Measurements from ENCODE around the gene PTPRQ.

PTPRQ gene

DNA sequence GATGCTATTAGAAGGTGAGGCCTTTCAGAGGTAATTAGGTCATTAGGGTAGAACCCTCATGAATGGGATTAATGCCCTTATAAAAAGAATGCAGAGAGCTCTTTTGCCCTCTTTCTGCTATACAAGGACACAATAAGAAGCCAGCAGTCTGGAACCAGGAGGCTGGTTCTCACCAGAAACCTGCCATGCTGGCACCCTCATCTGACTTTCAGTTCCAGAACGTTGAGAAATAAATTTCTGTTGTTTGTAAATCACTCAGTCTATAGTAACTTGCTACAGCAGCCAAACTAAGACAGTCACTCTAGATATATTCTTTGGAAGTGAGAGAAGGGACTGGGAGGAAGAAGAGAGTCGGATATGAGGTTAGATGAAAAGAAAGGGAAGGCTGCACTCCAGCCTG, 138.4 kb downstream of the PTPRQ start:
- no peak overlapping the region for H3K4me3 ChIP-seq (ENCODE audit: low read depth, low read length)
- TF ChIP-seq, protein P1, sequence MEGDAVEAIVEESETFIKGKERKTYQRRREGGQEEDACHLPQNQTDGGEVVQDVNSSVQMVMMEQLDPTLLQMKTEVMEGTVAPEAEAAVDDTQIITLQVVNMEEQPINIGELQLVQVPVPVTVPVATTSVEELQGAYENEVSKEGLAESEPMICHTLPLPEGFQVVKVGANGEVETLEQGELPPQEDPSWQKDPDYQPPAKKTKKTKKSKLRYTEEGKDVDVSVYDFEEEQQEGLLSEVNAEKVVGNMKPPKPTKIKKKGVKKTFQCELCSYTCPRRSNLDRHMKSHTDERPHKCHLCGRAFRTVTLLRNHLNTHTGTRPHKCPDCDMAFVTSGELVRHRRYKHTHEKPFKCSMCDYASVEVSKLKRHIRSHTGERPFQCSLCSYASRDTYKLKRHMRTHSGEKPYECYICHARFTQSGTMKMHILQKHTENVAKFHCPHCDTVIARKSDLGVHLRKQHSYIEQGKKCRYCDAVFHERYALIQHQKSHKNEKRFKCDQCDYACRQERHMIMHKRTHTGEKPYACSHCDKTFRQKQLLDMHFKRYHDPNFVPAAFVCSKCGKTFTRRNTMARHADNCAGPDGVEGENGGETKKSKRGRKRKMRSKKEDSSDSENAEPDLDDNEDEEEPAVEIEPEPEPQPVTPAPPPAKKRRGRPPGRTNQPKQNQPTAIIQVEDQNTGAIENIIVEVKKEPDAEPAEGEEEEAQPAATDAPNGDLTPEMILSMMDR (IDR thresholded peaks at IDR 0.05; ENCODE audit: low read depth, low read length), result no peak

DNA sequence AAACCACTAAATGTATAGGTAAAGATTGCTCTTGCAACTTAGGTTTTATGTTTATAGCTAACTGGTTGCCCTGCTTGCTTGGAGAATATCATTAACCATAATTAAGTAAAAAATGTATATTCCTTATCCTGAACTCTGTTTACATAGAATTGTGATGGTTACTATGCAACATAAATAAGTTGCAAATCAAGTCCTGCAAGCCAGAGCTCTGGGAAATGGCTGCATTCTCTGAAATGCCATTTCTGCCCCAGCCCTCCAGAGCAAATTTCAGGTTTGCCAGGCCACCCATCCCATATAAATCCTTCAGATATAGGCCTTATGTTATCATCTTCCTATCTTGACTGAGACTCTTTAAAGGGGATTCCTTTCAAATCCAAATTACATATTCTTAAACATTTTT, 145.0 kb downstream of the PTPRQ start:
- TF ChIP-seq, protein P1 (IDR thresholded peaks at IDR 0.05; ENCODE audit: low read depth, low read length), result no peak
- no peak overlapping the region for H3K4me3 ChIP-seq (ENCODE audit: low read depth, low read length)

DNA sequence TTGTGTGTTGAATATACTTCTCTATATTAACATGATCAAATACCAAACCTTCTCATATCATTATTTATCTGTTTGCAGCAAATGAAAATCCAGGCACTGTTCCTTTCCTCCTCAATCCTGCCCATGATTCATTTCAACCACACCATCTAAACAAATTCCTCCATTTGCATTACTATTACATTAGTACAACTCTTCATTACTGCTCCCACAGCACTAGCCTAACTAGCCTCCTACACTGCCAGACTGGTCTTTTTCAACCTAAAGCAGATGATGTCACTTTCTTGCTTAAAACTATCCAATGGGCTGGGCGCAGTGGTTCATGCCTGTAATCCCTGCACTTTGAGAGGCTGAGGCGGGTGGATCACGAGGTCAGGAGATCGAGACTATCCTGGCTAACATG, 146.1 kb downstream of the PTPRQ start:
- TF ChIP-seq, protein P1 (IDR thresholded peaks at IDR 0.05; ENCODE audit: low read depth, low read length), result no peak
- H3K4me3 ChIP-seq (ENCODE audit: low read depth, low read length), result no peak overlapping the region

DNA sequence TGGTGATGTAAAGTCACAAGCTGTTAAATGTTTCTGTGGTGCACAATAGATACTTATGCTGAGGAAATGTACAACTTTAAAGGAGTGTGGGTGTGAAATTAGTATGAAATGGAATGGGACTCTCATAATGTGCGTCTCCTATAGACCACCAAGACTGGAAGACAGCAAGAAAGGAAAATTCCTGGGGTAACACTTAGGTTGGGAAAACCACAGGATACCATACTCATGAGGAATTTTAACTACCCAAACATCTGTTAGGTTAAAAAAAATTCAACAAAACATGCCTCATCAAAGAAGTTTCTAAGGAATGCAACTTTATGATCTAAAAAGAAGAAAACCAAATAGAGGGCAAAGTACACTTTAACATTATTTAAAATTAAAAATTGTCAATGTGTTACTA, 149.7 kb downstream of the PTPRQ start:
- H3K4me3 ChIP-seq (ENCODE audit: low read depth, low read length), result no peak overlapping the region
- TF ChIP-seq, protein P1 (IDR thresholded peaks at IDR 0.05; ENCODE audit: low read depth, low read length), result no peak

DNA sequence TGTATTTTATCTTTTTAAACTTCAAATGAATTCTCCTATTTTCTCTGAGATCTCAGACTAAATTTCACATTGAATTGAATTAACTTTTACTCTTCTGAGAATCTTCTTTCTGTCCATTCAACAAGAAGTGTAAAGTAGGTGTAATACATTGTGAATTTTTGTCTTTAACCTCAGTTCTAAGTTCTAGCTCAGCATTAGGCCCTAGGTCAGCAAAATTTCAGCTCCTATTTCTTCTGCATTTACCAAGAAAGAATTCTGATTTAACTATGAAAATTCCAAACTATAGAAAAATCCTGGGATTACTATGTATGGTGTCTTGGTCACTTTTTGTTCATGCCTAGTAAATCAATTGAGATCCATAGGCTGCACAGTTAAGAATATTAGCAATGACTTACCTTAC, 152.5 kb downstream of the PTPRQ start:
- no peak overlapping the region for H3K4me3 ChIP-seq (ENCODE audit: low read depth, low read length)

DNA sequence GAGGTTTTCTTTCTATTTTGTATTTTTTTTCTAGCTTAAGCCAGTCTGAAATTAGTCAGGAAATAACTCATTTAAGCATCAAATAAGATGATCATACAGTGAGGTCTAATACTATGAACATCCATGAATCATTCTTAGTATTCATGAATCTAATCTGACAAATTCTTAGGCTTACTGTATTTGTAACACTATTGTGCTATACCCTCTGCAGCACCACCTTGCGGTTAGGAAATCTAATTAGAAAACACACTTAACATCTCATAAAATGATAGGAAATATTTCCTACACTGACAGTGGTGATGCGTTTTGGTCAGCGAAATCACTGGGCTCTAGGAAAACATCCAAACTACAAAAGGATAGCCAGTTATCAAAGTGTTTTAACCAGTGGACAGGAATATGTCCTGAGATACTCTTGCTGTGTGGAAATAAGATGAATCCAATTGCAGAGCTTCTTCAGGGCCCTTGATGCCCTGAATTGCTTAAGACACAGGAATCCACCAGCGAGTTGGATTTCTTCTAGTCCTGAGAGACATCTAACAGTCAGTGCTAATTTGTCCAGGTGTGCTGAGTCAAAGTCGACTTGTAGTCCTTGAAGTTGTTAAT, 154.1 kb downstream of the PTPRQ start:
- TF ChIP-seq, protein P1 (IDR thresholded peaks at IDR 0.05; ENCODE audit: low read depth, low read length), result peak; percentile 15; the same call in 1 of the 2 replicates
- H3K4me3 ChIP-seq (ENCODE audit: low read depth, low read length), result no peak overlapping the region

More for the DNA sequence above, 152.5 kb downstream of the PTPRQ start:
- TF ChIP-seq, protein P1 (IDR thresholded peaks at IDR 0.05; ENCODE audit: low read depth, low read length), result no peak

DNA sequence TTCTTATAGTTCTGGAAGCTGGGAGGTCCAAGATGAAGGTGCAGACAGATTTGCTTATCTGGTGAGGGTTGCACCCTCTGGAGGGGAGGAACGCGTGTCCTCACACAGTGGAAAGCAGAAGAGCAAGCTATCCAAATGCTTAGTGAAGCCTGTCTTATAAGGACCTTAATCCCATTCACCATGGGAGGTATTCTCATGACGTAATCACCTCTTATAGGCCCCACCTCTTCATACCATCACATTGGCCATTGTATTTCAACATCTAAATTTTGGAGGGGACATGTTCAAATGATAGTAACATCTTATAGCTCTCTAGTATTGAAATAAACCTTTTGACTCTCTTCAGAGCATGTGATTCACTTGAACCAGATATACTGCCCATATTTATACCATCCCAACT, 158.4 kb downstream of the PTPRQ start:
- no peak overlapping the region for H3K4me3 ChIP-seq (ENCODE audit: low read depth, low read length)

More for the DNA sequence above, 158.4 kb downstream of the PTPRQ start:
- TF ChIP-seq, protein P1 (IDR thresholded peaks at IDR 0.05; ENCODE audit: low read depth, low read length), result no peak

Measured in WI38 (cell line).